ENCODE data around the gene MLLT6.

- TF ChIP-seq REST (IDR thresholded peaks at IDR 0.05; ENCODE audit: insufficient read depth in 1 of 2, low read depth in 2 of 2, low read length in 2 of 2) = no peak
- no peak for TF ChIP-seq POLR2AphosphoS5 (IDR thresholded peaks at IDR 0.05; ENCODE audit: low read depth, low read length)
- TF ChIP-seq SIN3A (IDR thresholded peaks at IDR 0.05; ENCODE audit: borderline replicate concordance, insufficient read depth, low read length) = no peak
Observed at GRCh38 chr17:38738686-38739085, 33.6 kb downstream of the MLLT6 start.
